ENCODE measurements around the gene SLC15A4.

DNA sequence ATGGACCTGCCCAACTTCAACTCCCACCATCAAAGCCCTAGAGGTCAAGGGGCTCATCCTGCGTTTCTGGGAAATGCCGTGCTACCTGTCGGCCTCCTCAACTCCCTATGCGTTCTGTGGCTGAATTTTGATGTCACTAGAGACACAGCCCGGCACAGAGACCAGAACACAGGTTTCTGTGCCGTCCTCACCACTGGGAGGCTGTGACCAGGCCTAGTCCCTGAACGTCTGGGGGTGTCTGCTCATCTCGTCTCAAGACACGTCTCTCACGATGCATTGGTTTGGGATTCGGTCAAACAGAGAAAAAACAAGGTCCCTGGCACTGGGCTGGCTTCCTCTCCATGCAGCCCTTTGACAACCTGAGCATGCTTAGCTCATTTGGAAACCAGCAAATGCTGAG lies 33.5 kb downstream of the SLC15A4 start:
- TF ChIP-seq, protein P1, sequence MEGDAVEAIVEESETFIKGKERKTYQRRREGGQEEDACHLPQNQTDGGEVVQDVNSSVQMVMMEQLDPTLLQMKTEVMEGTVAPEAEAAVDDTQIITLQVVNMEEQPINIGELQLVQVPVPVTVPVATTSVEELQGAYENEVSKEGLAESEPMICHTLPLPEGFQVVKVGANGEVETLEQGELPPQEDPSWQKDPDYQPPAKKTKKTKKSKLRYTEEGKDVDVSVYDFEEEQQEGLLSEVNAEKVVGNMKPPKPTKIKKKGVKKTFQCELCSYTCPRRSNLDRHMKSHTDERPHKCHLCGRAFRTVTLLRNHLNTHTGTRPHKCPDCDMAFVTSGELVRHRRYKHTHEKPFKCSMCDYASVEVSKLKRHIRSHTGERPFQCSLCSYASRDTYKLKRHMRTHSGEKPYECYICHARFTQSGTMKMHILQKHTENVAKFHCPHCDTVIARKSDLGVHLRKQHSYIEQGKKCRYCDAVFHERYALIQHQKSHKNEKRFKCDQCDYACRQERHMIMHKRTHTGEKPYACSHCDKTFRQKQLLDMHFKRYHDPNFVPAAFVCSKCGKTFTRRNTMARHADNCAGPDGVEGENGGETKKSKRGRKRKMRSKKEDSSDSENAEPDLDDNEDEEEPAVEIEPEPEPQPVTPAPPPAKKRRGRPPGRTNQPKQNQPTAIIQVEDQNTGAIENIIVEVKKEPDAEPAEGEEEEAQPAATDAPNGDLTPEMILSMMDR (IDR thresholded peaks at IDR 0.05) = no peak
- no peak for TF ChIP-seq POLR2A (IDR thresholded peaks at IDR 0.05)

Data from Peyer's patch (tissue), 4 donors.